Neutrophil (primary cell): ENCODE data around the gene WAC.

ENCODE experiments used
- H3K27ac ChIP-seq: fragments of 200-600 bp; sonication (generic); 2 replicates; pipeline ENCODE4 v1.5.1; 2016; ENCODE audit warnings: mild to moderate bottlenecking, moderate library complexity
- H3K27me3 ChIP-seq: fragments of 200-600 bp; sonication (generic); 2 replicates; pipeline ENCODE4 v1.6.0; 2016; ENCODE audit warnings: mild to moderate bottlenecking
- H3K36me3 ChIP-seq: fragments of 200-600 bp; sonication (generic); 2 replicates; pipeline ENCODE4 v1.5.1; 2017
- H3K4me1 ChIP-seq, 2 experiments: fragments of 200-600 bp in 1 of 2; sonication (generic) in 1 of 2; 1 replicate in 1 of 2; 2 replicates in 1 of 2; pipeline versions ENCODE4 v1.5.1 to v1.6.1; 2013 to 2016; ENCODE audit warnings: low read depth in 1 of 2, low read length in 1 of 2, mild to moderate bottlenecking in 1 of 2, moderate library complexity in 1 of 2; ENCODE audit not compliant: control insufficient read depth in 1 of 2, insufficient read depth in 1 of 2
- H3K4me3 ChIP-seq, 2 experiments: fragments of 200-600 bp in 1 of 2; sonication (generic) in 1 of 2; 1 replicate in 1 of 2; 2 replicates in 1 of 2; pipeline ENCODE4 v1.5.1; 2013 to 2016; ENCODE audit warnings: low read depth in 1 of 2, low read length in 1 of 2, mild to moderate bottlenecking in 1 of 2, moderate library complexity in 1 of 2
- H3K9me3 ChIP-seq: fragments of 200-600 bp; sonication (generic); 2 replicates; pipeline ENCODE4 v1.5.1; 2016
- CTCF ChIP-seq: fragments of 200-600 bp; sonication (generic); IDR thresholded peaks from 2 replicates; pipeline ENCODE4 v1.5.1; 2016; ENCODE audit warnings: antibody characterized with exemption

WAC gene

GRCh38 chr10:28523725-28524252 lies 9.1 kb upstream of the WAC start:
- Histone ChIP-seq H3K36me3 (peaks cover 6% of the 10 kb centered on the region), H3K27ac (no peak overlapping the region), H3K4me3 (no peak overlapping the region), H3K9me3 (no peaks in the 10 kb centered on the region), H3K4me1 (peaks cover 7 to 11% of the 10 kb centered on the region in 2 experiments), H3K27me3 (no peaks in the 10 kb centered on the region)
- TF ChIP-seq CTCF = no peak

GRCh38 chr10:28530751-28531150 lies 2.2 kb upstream of the WAC start:
- H3K27me3 ChIP-seq = no peaks in the 10 kb centered on the region
- H3K36me3 ChIP-seq = peaks cover 14% of the 10 kb centered on the region
- H3K4me3 ChIP-seq = no peak overlapping the region
- TF ChIP-seq CTCF = no peak
- peak overlapping the region; percentile 35 for H3K27ac ChIP-seq
- H3K4me1 ChIP-seq = peaks cover 38 to 39% of the 10 kb centered on the region in 2 experiments
- H3K9me3 ChIP-seq = no peaks in the 10 kb centered on the region

- Histone ChIP-seq H3K27me3 (no peaks in the 10 kb centered on the region), H3K4me1 (peaks cover 56% of the 10 kb centered on the region in 2 experiments), H3K9me3 (no peaks in the 10 kb centered on the region), H3K27ac (peak overlapping the region; percentile 100), H3K36me3 (peaks cover 35% of the 10 kb centered on the region), H3K4me3 (peak overlapping the region; percentile 91 to 92)
- TF ChIP-seq CTCF = no peak
Observed at GRCh38 chr10:28533186-28533564, 257 bp downstream of the WAC start.

GRCh38 chr10:28533571-28534304 lies 820 bp downstream of the WAC start:
- Histone ChIP-seq H3K27me3 (no peaks in the 10 kb centered on the region), H3K36me3 (peaks cover 41% of the 10 kb centered on the region), H3K9me3 (no peaks in the 10 kb centered on the region), H3K4me3 (peak overlapping the region; percentile 91 to 92), H3K4me1 (peaks cover 56% of the 10 kb centered on the region in 2 experiments), H3K27ac (peak overlapping the region; percentile 100)
- no peak for TF ChIP-seq CTCF

GRCh38 chr10:28535846-28536245 lies 2.9 kb downstream of the WAC start:
- no peak overlapping the region for H3K27ac ChIP-seq
- H3K36me3 ChIP-seq = peaks cover 62% of the 10 kb centered on the region
- no peaks in the 10 kb centered on the region for H3K9me3 ChIP-seq
- H3K4me3 ChIP-seq = no peak overlapping the region
- peaks cover 44 to 49% of the 10 kb centered on the region in 2 experiments for H3K4me1 ChIP-seq
- no peak for TF ChIP-seq CTCF
- no peaks in the 10 kb centered on the region for H3K27me3 ChIP-seq
